HG02798 (cell line): ENCODE results near the gene RAB31.

Experiments
- ATAC-seq: cut with Tn5 transposase; IDR thresholded peaks from one replicate; pipeline ENCODE4 v1.9.1; 2021; ENCODE audit warnings: mild to moderate bottlenecking; ENCODE audit not compliant: unreplicated experiment, poor library complexity

Gene RAB31

GRCh38 chr18:9809697-9810096, 101.6 kb downstream of the RAB31 start:
- no peak for ATAC-seq

GRCh38 chr18:9810299-9810698, 102.2 kb downstream of the RAB31 start:
- no peak for ATAC-seq

GRCh38 chr18:9810994-9811705, 103.0 kb downstream of the RAB31 start:
- ATAC-seq: no peak

GRCh38 chr18:9811978-9812377, 103.9 kb downstream of the RAB31 start:
- no peak for ATAC-seq

GRCh38 chr18:9814431-9814830, 106.3 kb downstream of the RAB31 start:
- no peak for ATAC-seq

GRCh38 chr18:9817286-9817685, 109.2 kb downstream of the RAB31 start:
- ATAC-seq: no peak

GRCh38 chr18:9817725-9818422, 109.8 kb downstream of the RAB31 start:
- ATAC-seq: no peak

- ATAC-seq: no peak
Measured at GRCh38 chr18:9818423-9818734, 110.3 kb downstream of the RAB31 start.

- ATAC-seq: no peak
Measured at GRCh38 chr18:9820127-9820526, 112.0 kb downstream of the RAB31 start.

- ATAC-seq: no peak
Measured at GRCh38 chr18:9820719-9821118, 112.6 kb downstream of the RAB31 start.

GRCh38 chr18:9822587-9823185, 114.6 kb downstream of the RAB31 start:
- no peak for ATAC-seq

- no peak for ATAC-seq
Measured at GRCh38 chr18:9823805-9824473, 115.8 kb downstream of the RAB31 start.

GRCh38 chr18:9824474-9824832, 116.4 kb downstream of the RAB31 start:
- no peak for ATAC-seq

GRCh38 chr18:9824952-9825371, 116.9 kb downstream of the RAB31 start:
- no peak for ATAC-seq

- ATAC-seq: no peak
Measured at GRCh38 chr18:9825571-9826073, 117.5 kb downstream of the RAB31 start.

- ATAC-seq: no peak
Measured at GRCh38 chr18:9826685-9827084, 118.6 kb downstream of the RAB31 start.

GRCh38 chr18:9827211-9827792, 119.2 kb downstream of the RAB31 start:
- ATAC-seq: no peak

GRCh38 chr18:9827793-9828505, 119.8 kb downstream of the RAB31 start:
- no peak for ATAC-seq

GRCh38 chr18:9828506-9829396, 120.7 kb downstream of the RAB31 start:
- ATAC-seq: no peak
